GM21825 (cell line): ENCODE data around the gene ANXA10.

Experiments used
- ATAC-seq: cut with Tn5 transposase; IDR thresholded peaks from one replicate; pipeline ENCODE4 v1.9.1; 2021; ENCODE audit warnings: mild to moderate bottlenecking, moderate library complexity; ENCODE audit not compliant: unreplicated experiment

The ANXA10 gene

GRCh38 chr4:168220893-168221292 lies 128.6 kb downstream of the ANXA10 start:
- no peak for ATAC-seq

DNA sequence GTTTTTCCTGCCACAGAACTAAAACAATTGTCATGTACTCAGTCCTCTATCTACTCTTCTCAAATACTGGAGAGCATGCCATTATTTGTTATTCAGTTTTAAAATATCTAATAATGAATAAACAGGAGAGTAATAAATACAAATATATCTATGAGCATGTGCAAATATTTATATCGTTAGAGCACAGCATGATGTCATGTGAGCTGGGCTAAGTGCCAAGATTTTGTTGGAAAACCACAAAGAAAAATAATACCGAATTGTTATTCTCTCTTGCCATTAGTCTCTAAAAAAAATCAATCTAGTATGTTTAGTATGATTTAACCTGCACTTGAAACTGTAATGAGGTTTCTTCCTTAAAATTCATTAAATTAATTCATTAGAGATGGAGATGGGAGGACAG lies 129.0 kb downstream of the ANXA10 start:
- no peak for ATAC-seq
